WTC11 (cell line): ENCODE results near the gene PLXNB1.

Experiments
- NFE2L1 ChIP-seq: sonication (generic); formaldehyde crosslinking; IDR thresholded peaks from 2 replicates; pipeline ENCODE4 v1.8.1; 2023; ENCODE audit warnings: missing genetic modification reagents
- NR2C2 ChIP-seq: sonication (generic); formaldehyde crosslinking; IDR thresholded peaks from 2 replicates; pipeline ENCODE4 v1.8.0; 2022; ENCODE audit warnings: mild to moderate bottlenecking, missing genetic modification reagents
- TEAD4 ChIP-seq: sonication (generic); formaldehyde crosslinking; IDR thresholded peaks from 2 replicates; pipeline ENCODE4 v1.8.0; 2022; ENCODE audit warnings: mild to moderate bottlenecking, missing genetic modification reagents
- ZBTB21 ChIP-seq: sonication (generic); formaldehyde crosslinking; IDR thresholded peaks from 2 replicates; pipeline ENCODE4 v1.8.1; 2023; ENCODE audit warnings: mild to moderate bottlenecking, missing genetic modification reagents, borderline replicate concordance
- TF ChIP-seq, protein P1 (sequence below): fragments of 200-600 bp; IDR thresholded peaks from 2 replicates; pipeline ENCODE4 v1.8.0; 2022; ENCODE audit warnings: antibody characterized with exemption
- TF ChIP-seq, protein P2 (sequence below): sonication (generic); formaldehyde crosslinking; conservative IDR thresholded peaks from 2 replicates; pipeline ENCODE4 v1.8.1; 2022; ENCODE audit warnings: mild to moderate bottlenecking, missing genetic modification reagents
- TF ChIP-seq, protein P3 (sequence below): sonication (generic); formaldehyde crosslinking; IDR thresholded peaks from 2 replicates; pipeline ENCODE4 v1.8.0; 2022; ENCODE audit warnings: mild to moderate bottlenecking, missing genetic modification reagents
- TF ChIP-seq, protein P4 (sequence below): fragments of 250-450 bp; sonication (Bioruptor Pico); IDR thresholded peaks from 2 replicates; pipeline ENCODE4 v1.9.0; 2021; ENCODE audit warnings: mild to moderate bottlenecking

- TF ChIP-seq, protein P1, sequence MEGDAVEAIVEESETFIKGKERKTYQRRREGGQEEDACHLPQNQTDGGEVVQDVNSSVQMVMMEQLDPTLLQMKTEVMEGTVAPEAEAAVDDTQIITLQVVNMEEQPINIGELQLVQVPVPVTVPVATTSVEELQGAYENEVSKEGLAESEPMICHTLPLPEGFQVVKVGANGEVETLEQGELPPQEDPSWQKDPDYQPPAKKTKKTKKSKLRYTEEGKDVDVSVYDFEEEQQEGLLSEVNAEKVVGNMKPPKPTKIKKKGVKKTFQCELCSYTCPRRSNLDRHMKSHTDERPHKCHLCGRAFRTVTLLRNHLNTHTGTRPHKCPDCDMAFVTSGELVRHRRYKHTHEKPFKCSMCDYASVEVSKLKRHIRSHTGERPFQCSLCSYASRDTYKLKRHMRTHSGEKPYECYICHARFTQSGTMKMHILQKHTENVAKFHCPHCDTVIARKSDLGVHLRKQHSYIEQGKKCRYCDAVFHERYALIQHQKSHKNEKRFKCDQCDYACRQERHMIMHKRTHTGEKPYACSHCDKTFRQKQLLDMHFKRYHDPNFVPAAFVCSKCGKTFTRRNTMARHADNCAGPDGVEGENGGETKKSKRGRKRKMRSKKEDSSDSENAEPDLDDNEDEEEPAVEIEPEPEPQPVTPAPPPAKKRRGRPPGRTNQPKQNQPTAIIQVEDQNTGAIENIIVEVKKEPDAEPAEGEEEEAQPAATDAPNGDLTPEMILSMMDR = no peak
- TF ChIP-seq ZBTB21 (CRISPR knock-in tag) = no peak
- no peak for TF ChIP-seq NR2C2 (CRISPR knock-in tag)
- TF ChIP-seq, protein P2, sequence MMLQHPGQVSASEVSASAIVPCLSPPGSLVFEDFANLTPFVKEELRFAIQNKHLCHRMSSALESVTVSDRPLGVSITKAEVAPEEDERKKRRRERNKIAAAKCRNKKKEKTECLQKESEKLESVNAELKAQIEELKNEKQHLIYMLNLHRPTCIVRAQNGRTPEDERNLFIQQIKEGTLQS (CRISPR knock-in tag) = no peak
- TF ChIP-seq, protein P3, sequence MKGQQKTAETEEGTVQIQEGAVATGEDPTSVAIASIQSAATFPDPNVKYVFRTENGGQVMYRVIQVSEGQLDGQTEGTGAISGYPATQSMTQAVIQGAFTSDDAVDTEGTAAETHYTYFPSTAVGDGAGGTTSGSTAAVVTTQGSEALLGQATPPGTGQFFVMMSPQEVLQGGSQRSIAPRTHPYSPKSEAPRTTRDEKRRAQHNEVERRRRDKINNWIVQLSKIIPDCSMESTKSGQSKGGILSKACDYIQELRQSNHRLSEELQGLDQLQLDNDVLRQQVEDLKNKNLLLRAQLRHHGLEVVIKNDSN (CRISPR knock-in tag) = no peak
- no peak for TF ChIP-seq NFE2L1 (CRISPR knock-in tag)
- no peak for TF ChIP-seq TEAD4 (CRISPR knock-in tag)
- TF ChIP-seq, protein P4, sequence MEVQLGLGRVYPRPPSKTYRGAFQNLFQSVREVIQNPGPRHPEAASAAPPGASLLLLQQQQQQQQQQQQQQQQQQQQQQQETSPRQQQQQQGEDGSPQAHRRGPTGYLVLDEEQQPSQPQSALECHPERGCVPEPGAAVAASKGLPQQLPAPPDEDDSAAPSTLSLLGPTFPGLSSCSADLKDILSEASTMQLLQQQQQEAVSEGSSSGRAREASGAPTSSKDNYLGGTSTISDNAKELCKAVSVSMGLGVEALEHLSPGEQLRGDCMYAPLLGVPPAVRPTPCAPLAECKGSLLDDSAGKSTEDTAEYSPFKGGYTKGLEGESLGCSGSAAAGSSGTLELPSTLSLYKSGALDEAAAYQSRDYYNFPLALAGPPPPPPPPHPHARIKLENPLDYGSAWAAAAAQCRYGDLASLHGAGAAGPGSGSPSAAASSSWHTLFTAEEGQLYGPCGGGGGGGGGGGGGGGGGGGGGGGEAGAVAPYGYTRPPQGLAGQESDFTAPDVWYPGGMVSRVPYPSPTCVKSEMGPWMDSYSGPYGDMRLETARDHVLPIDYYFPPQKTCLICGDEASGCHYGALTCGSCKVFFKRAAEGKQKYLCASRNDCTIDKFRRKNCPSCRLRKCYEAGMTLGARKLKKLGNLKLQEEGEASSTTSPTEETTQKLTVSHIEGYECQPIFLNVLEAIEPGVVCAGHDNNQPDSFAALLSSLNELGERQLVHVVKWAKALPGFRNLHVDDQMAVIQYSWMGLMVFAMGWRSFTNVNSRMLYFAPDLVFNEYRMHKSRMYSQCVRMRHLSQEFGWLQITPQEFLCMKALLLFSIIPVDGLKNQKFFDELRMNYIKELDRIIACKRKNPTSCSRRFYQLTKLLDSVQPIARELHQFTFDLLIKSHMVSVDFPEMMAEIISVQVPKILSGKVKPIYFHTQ (CRISPR knock-in tag) = no peak
Measured at GRCh38 chr3:48464713-48465221, 34.9 kb upstream of the PLXNB1 start.
